ENCODE measurements around the gene RNF214.
A peak's percentile ranks its signal among the peaks of the same experiment; 100 is the strongest.

RNF214 gene

DNA sequence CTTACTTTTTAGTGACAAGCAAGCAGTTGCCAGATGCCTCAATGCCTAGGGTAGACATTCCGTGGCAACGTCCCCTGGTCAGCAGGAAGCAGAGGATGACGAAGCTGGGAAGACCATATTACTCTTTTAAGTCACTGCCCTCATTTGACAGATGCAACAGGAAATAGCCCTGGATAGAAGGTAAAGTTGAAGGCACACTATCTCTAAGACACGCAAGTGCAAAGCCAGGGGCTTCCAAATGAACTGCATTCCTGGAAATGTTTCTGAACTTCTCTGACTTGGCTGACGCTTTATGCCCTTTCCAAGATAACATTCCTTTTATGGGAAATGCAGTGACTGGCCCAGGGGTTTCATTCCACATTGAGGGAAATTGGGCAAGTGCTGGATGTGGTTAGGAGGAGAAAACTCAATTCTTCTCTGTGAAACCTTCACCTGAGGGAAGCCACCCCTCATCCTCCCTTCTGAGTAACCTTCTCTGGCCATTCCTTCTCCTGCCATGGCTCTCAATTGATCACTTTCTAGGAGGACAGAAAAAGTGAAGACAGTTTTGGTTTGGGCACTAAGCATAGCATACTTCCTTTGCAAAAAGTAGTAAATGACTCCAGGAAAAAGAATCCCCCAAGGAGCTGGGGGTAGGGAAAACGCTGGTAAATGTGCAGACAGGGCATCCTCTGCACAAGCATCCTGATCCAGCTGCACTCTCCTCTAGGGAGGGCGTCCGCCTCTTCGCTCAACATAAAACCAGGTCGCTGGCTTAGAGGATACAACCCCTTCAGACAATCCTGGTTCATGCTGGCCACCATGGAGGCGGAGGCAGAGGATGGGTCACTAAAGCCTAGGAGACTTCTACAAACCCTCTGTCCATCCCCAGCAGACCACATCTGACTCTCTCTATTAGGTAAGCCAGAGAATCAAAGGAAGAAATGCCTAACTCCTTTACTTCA, 15.1 kb upstream of the RNF214 start:
- no peak for DNase-seq

DNA sequence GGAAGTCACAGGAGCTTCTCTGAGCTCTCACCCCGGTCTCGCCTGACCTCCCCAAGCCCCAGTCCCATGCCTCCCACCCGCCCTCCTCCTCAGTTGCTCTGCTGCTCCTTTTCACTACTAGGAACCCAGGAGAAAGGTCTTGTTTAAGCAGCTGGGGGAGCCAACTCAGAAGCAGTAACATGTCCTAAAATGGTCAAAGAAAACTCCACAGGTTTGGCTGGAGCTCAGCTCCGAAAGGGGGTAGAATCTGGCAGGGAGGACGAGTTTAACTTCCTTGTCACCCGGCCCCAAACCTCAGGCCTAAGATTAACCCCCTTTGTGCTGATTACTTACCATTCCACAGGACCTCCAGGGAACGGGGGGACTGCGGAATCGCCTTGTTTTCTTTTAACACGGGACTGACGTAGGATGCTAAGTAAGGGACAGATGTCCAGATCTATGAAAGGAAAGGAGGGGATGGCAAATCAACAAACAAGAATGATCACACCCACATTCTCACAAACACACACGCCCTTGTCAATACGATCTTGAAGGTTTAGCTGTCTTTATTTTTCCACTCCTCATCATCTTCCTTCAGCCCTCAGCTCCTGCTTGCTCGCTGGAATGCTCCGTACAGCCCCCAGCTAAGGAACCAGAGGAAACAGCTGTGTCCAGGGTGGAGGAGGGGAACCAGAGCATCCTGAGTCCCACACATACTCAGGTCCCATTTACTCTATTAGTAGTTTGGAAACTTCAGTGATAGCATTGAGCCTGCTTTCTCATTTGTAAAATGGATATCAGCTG, 14.1 kb upstream of the RNF214 start:
- no peak for DNase-seq

GRCh38 chr11:117219001-117219400, 13.5 kb upstream of the RNF214 start:
- DNase-seq = no peak

- no peak for DNase-seq
Observed at GRCh38 chr11:117219455-117219854, 13.0 kb upstream of the RNF214 start.

DNA sequence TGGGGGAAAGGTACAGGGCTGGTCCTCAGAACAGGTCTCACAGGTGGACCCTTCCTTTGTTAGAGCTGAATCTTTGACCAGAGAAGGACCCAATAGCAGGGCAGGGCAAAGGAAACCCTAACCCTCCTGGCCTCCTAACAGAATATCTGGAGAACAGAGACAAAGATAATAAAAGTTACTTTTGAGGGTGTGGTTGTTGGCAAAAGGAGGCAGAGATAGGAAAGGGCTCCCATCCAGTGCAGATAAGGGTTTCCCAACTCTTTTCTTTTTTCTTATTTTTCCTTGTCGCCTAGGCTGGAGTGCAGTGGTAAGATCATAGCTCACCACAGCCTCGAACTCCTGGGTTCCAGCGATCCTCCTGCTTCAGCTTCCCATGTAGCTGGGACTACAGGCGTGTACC, 12.5 kb upstream of the RNF214 start:
- no peak for DNase-seq

GRCh38 chr11:117220568-117220967, 11.9 kb upstream of the RNF214 start:
- no peak for DNase-seq

DNA sequence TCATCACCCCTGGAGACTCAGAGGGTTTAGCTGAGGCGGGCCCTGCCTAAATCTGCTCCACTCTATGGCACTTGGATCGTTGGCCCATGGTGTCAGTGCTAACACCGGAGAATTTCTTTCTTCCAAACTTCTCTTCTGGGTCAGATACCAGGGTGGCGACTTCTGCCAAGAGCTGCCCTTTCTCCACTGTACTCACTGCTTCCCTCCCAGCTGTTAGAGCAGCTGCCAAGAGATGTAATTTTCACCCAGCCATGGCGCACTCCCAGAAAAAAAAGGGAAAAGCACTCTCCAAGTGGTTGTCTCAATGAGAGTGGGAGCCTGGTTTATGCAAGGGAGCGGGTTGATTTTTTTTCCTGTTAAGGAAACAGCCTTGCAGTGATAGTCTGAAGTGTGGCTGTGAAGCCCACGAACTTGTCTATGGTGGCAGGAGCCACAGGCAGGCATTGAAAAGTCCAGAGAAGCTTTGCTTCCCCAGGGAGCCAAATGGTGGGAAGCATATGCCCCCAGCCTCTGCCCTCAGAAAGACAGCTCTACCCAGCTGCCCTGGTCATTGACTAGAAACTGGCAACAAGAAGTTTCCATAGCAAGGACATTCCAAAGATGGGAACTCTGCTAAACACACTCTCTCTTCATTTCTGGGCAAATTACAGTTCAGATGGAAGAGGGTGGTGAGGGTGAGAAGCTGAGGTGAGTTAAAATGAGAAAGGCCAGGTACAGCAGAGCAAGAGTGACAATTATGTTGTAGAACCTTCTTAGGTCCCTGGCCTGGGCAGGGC, 11.3 kb upstream of the RNF214 start:
- DNase-seq = no peak

- DNase-seq = no peak
Observed at GRCh38 chr11:117221775-117222517, 10.5 kb upstream of the RNF214 start.

GRCh38 chr11:117222991-117223740, 9.3 kb upstream of the RNF214 start:
- DNase-seq = no peak

DNA sequence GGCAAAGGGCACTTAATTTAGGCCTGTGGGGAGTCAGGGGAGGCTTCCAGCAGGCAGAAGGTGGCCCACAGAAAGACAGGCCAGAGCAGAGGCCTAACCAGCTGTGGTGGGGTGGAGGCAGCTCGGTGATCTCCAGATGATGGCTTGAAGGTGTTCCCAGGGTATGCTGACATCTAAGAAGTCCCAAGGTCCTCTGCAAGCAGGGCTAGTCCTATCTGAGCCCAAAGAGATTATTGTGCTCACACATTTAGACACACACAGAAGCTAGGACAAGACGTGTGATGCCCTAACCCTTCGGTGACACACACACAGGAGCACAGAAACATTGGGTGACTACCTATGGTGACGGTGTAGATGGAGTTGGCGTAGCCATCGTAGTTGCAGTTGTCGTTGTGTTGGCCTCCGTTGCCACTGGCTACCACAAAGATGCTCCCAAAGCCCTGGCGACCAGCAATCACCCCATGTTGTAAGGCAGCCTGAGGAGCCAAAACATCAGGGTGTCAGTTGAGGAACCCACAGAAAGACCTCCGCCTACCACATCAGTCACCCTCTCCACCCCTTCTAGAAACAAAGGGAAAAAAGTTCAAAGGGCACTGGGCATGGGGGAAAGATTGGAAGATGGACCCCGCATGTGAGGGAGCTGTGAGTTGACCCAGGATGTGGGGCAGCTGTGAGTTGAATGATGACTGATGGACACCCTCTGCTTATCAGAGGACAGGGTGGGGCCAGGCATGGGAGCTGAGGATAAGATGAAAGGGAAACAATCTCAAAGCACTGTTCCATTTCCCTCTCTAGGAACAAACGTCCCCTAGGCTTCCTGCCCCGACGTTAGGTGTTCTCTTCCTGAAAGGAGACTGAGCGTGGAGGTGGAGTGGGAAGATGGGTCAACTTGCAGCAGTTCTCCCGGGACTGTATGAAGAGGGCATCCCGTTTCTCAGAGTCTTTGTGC, 8.5 kb upstream of the RNF214 start:
- DNase-seq = no peak

DNA sequence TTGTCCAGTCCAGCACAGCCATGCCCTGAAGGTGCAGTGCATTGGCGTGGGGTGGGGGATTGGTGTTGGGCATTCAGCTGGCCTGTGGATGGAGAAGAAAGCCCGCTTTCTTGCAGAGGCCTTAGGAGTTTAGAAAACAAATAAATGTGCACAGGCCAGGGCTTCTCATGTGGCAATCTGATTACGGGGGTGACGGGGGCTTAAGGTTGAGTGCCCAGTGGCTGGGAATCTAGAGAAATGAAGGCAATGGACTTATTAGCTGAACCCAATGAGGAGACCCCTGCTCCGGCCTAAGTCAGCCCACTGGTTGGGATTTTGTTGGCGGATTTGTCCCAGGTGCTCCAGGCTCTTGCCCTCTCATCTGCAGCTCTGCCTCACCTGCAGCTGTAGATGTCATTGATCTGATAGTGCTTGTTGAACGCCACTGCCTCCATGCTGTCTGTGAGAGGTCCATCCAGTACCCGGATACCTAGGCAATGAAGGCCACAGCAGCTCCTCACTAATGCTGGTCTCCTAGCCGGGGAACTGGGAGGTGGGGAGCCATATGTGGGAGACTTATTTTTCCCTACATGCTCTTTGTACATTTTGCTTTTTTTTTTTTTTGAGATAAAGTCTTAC, 6.8 kb upstream of the RNF214 start:
- no peak for DNase-seq

GRCh38 chr11:117226388-117227385, 5.8 kb upstream of the RNF214 start:
- DNase-seq = peak; percentile 17

DNA sequence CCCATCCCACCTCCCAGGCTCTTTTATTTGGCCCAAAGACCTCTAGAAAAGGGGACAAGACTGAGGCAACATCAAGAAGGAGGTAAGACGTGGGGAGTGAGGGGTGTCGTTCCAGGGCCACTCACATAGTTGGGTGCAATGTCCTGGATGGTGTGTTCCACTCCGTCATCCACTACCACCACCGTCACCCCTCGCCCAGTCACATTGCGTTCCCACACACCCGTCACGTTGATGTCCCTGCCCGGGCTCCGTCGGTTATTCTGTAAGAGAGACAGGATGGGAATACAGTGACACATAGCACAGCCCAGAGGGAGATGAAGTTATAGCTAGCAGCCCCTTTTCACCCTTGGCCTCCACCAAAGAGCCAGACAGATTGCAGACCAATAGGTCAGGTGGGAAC, 4.4 kb upstream of the RNF214 start:
- DNase-seq = no peak

DNA sequence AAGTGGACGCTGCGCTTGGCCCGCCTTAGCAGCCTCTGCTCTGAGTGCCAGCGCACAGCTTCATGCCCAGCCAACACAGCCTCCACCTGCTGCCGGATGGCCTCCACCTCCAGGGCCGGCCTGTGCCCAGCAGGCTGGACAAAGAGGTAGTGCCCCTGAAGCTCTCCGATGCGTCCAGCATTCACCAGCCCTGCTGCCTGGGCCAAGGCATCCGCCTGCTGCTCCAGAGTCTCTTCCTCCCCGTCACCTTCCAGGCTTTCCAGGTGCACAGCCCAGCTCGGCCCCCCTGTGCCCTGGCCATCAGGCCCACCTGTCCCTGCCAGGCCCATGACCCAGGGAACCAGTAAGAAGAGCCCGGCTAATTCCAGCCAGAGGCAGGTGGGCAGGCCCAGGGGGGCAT, 3.1 kb upstream of the RNF214 start:
- DNase-seq = no peak

DNA sequence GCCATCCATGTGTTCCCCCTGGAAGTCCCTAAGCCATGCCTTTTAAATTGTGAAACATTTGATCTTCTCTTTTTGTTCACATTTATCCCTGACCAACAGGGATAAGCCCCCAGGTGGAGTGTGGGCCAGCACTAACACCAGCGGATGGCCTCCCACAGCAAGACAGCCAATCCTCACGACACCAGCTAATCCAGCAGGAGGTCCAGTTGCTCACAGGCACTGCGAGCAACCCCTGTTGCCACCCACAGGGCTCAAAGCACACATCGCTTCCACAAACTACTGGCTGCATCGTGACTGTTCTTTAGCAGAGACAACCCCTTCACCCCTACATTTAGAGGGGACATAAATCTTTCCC, 2.6 kb upstream of the RNF214 start:
- DNase-seq = no peak

GRCh38 chr11:117230286-117230961, 2.0 kb upstream of the RNF214 start:
- peak; percentile 22 for DNase-seq

DNA sequence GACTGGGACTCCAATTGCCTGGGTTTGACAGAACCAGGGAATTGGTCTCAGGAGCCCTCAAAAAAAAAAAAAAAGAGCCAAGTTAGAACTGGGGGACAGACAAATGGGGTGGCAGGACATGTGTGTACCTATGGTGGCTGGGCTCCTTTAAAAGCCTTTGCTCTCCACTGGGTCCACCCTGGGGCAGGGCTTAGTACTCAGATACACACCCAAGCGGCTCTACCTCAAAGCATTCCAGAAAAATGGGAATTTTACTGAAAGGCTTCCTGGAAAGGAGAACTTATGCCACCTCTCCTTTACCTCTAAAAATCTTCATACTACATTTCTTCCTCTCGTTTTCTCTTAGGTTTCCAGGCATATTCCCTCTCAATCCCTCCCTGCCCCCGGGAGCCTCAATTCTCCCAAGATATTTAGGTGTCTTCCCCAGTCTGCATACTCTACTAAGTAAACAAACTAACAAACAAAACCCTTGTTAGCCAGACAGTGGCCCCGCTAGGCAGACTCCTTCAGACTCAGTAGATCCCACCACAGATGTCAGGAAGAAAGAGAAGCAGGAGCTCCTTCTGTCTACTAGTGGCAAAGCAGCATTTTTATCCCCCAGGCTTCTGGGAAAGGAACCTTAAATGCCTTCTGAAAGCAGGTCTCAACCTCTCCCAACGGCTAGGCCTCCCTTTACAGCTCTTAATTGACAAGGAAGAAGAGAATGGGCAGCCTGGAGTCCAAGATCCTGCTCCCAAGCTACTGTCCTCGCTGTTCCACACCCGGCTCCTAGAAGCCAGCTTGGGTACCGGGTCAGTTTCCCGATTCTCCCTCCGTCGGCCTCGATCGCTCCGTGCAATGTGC, 1.3 kb upstream of the RNF214 start:
- no peak for DNase-seq

GRCh38 chr11:117231842-117232091, 704 bp upstream of the RNF214 start, which contains the start of gene PCSK7:
PCSK7 (minus strand) TSS chr11:117232073; CDS start chr11:117229844, 2,229 bp downstream.
- DNase-seq = no peak
